HG03558 (cell line): Measurements from ENCODE around the gene DFFB.

Experiments
- ATAC-seq: cut with Tn5 transposase; IDR thresholded peaks from one replicate; pipeline ENCODE4 v1.9.1; 2021; ENCODE audit warnings: moderate number of reproducible peaks; ENCODE audit not compliant: unreplicated experiment; ENCODE audit errors: extremely low read depth

The DFFB gene

GRCh38 chr1:3827813-3828307, 29.4 kb upstream of the DFFB start:
- ATAC-seq: no peak

- no peak for ATAC-seq
Measured at GRCh38 chr1:3828391-3828790, 28.9 kb upstream of the DFFB start.

GRCh38 chr1:3831689-3832088, 25.6 kb upstream of the DFFB start:
- ATAC-seq: no peak

GRCh38 chr1:3834701-3835100, 22.6 kb upstream of the DFFB start:
- ATAC-seq: no peak

DNA sequence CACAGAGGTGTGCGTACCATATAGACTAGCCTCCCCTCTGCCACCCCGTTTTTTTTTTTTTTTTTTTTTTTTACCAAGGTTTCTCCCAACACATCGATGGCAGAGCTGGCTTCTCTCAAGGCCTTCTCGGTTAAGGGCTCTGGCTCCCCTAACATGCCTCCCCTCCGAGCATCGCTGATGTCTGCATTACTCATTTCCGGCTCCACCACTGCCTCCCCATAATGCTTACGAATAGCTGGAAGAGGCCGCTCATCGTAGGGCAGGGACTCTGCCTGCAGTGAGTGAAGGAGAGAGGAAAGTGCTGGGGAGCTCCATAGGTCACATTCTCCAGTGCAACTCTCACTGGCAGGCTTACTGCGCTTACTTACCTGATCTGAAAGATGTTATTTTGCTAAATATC, 20.9 kb upstream of the DFFB start:
- no peak for ATAC-seq

DNA sequence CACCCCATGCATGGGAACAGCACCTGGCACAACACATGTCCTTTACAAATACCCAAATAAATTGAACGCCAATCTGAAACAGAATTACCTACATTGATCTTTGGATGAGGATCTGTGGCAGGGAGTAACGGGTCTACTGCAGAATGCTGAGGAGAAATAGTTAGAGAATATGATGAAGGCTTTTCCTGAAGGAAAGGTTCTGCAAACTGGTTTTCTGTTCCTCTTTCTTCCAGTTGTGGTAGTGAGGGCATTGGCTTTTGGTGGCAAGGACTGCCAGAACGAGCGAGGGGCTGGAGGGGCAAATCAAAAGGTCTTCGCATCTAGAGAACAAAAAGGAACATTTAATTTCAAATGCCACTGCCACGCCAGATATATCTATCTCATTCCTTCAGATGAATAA, 20.1 kb upstream of the DFFB start:
- no peak for ATAC-seq

DNA sequence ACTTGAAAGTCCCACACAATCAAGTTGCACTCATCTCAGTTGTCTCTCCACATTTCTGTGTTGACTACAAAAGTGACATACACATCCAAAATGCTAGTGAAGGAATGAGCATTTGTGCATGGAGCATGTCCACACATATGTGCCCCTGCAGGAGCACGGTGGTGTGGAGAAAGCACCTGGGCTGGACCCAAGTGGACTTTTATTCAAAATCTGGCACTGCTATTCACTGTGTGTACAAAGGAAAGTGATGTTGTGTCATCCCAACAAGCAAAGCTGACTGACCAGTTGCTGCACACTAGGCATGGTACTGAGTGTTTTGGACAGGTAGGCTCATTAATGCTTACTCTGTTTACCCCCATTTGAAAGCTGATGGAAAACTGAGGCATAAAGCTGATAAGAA, 19.6 kb upstream of the DFFB start:
- ATAC-seq: no peak

GRCh38 chr1:3838788-3839187, 18.5 kb upstream of the DFFB start:
- no peak for ATAC-seq

DNA sequence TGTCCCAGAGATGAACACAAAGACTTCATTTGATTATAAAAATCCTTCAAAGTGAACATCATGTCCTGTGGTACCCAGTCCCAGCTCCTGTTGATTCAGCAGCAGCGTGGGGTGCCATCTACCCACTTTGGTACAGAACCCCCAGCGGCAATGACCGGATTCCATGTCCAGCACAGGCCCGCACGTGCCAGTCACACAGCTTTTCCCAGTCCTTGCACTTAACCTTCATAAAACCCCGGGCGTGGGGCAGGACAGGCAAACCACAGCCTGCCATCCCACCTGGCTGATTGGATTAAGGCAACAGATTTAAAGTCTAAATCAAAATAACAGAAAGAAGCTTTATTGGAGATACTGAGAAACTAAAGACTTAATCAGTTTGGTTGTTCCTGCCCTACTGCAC, 15.8 kb upstream of the DFFB start:
- no peak for ATAC-seq

- no peak for ATAC-seq
Measured at GRCh38 chr1:3842912-3843311, 14.4 kb upstream of the DFFB start.

- no peak for ATAC-seq
Measured at GRCh38 chr1:3846541-3846940, 10.7 kb upstream of the DFFB start.

GRCh38 chr1:3847081-3847480, 10.2 kb upstream of the DFFB start:
- ATAC-seq: no peak

DNA sequence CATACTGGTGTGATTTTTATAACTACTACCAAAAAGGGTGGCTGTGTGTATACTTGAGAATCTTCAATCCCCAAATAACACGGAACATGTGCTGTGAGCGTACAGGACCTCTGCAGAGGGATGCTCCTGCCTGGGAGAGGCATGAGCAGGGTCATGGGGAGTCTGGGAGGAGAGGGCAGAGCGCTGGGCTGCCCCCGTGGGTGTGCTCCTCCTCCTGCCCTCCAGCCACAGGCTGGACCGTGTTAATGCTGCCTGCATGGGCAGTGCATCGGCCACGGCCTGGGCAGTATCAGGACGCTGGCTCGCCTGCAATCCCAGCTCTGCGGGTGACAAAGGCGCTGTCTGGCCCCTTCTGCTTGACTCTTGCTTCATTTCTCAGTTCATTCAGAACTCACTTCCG, 6.4 kb upstream of the DFFB start:
- ATAC-seq: no peak

GRCh38 chr1:3851292-3851691, 6.0 kb upstream of the DFFB start:
- ATAC-seq: no peak

DNA sequence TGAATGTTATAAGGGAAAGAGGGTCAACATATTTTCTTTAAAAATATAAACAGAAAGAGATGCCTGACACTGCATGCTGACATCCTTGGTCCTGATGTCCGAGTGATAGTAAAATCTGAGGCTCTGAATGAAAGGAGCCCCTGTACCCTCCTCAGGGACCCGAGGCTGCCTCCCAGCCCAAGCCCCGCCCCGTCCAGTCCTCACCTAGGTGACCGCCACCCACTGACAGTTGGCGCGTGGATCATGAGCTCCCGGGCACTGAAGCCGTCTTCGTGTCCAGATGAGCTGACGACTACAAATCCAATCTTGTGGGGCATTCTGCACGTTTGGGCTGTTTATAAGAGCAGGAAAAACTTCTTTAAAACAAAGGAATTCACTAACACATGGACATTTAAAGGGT, 5.2 kb upstream of the DFFB start:
- no peak for ATAC-seq

DNA sequence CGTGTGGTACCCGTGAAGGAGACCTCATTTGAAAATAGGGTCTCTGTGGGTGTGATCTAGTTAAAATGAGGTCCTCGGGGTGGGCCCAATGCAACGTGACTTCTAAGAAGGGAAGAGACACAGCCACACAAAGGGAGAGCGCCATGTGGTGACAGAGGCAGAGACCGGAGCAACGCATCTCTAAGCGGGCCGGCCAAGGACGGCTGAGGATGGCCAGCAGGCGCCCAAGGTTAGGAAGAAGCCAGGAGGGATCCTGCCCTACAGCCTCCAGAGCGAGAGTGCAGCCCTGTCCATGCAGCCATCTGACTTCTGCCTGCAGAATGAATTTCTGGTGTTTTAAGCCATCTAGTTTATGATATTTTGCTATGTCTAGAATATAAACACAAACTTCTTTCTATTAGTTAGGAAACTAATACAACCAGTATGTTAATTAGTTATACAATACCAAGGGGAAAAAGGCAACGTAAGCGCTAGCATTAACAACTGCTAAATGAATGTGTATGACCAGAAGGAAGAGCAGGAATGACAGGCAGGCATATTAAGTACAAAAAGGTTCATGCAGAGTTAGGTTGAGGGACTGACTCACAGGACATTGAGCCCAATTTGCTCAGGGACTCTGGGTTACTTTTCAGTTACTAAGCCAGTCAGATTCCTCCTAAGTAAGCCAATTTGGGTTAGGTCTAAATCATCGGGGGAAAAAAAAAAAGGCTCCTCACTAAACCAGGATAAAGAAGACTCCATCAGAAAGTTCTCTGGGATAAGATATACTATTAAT, 4.4 kb upstream of the DFFB start:
- ATAC-seq: no peak

- ATAC-seq: no peak
Measured at GRCh38 chr1:3857791-3858129, 484 bp downstream of the DFFB start.

GRCh38 chr1:3858231-3858981, 1.1 kb downstream of the DFFB start:
- no peak for ATAC-seq

DNA sequence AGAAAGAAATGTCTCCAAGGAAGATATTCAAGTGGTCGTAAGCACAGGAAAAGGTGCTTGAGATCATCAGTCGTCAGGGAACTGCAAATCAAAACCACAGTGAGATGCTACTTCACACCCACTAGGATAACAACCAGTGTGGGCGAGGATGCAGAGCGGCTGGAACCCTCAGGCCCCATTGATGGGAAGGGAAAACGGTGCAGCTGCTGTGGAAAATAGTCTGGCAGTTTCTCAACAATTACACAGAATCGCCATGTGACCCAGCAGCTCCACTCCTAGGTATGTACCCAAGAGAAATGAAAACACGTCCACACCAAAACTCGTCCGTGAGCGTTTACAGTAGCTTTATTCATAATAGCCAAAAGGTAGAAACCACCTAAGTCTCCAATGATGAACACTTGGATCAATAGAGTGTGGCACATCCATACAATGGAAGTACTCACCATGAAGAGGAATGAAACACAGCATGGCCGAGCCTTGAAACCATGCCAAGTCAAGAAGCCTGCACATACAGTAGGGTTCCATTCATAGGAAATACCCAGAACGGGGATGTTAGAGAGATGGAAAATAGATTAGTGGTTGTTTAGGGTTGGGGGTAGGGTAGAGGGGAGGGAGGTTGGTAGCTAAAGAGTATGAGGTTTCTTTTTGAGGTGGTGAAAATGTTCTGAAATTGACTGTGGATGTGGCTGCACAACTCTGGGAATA, 6.1 kb downstream of the DFFB start:
- no peak for ATAC-seq

DNA sequence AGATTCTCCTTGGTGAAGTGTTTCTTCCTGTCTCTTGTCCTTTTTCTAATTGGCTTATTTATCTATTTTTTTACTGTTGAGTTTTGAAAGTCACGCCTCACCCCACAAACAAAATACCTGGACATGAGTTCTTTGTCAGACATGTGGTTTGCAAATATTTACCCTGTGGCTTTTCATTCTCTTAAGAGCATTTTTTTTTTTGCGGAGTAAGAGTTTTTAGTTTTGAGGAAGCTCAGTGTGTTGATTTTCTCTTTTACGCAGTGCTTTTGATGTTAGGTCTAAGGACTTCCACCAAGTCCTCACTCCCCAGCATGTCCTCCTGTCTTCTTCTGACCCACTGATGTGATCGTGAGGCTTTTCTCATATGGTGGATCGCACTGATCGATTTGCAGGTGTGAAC, 7.6 kb downstream of the DFFB start:
- ATAC-seq: no peak

- no peak for ATAC-seq
Measured at GRCh38 chr1:3865606-3866160, 8.4 kb downstream of the DFFB start.
